GM19351 (cell line): Measurements from ENCODE around the gene SLC7A8.
"Not testable (repeated sequence)": the region's sequence is repeated elsewhere in the genome, so short reads cannot be mapped to it uniquely, and the experiment has no call there.

Source experiments
- ATAC-seq: cut with Tn5 transposase; IDR thresholded peaks from one replicate; pipeline ENCODE4 v1.9.1; 2021; ENCODE audit warnings: mild to moderate bottlenecking, moderate library complexity; ENCODE audit not compliant: unreplicated experiment

SLC7A8 gene

GRCh38 chr14:23115918-23116317 lies 67.5 kb downstream of the SLC7A8 start:
- ATAC-seq: no peak

GRCh38 chr14:23115039-23115731 lies 68.3 kb downstream of the SLC7A8 start:
- ATAC-seq: no peak

DNA sequence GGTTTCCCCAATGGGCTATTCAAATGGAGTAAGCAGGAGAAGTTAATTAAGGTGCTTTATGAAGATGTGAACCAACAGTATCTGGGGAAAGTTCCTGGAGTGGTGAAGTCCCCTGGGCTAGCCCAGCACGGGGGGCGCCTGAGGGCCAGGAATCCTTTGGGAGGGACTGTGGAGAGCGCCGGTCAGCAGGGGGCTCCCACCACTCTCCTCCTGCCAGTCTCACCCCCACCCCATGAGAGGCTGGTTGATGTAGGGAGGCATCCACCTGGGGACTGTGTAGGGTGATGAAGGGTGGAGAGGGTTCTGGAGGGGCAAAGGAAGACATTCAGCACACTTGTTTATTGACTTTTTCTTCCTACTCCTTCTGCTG lies 68.8 kb downstream of the SLC7A8 start:
- ATAC-seq: no peak

- ATAC-seq: no peak
Observed at GRCh38 chr14:23114120-23114458, 69.4 kb downstream of the SLC7A8 start.

GRCh38 chr14:23113431-23114119 lies 69.9 kb downstream of the SLC7A8 start:
- ATAC-seq: no peak

DNA sequence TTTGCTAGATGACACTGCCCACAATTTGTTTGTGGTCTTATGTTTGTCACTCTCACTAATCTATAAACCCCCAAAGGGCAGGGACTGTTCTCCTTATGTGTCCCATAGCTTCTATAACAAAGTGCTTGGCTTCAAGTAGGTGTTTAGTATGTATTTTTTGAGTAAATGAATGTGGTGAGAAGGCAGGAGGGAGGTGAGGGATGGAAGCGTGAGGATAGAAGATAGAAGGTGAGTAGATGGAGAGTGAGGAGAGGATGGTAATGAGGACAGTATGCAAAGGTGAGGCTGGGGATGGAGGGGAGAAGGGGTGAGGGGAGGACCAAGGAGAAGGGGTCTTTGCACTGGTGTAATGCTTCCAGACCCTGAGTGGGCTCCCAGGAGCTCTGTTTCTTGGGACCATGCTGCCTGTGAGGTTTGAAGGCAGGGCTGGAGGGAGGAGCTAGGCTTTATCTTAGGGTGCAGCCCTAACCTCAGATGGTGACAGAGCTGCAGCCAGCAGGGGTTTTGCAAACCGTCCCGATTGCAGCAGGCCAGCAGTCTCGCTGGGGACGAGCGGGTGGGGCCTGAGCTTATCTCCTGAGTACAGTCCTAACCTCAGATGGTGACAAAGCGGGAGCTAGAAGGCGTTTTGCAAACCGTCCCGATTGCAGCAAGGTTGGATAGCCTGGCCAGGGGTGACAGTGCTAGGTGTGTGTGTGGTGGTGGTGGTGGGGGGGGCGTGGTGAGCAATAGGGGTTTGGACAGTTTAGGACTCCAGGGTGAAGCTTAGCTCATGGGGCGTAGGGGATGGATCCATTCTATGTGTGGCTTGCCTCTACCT lies 70.9 kb downstream of the SLC7A8 start:
- no peak for ATAC-seq

DNA sequence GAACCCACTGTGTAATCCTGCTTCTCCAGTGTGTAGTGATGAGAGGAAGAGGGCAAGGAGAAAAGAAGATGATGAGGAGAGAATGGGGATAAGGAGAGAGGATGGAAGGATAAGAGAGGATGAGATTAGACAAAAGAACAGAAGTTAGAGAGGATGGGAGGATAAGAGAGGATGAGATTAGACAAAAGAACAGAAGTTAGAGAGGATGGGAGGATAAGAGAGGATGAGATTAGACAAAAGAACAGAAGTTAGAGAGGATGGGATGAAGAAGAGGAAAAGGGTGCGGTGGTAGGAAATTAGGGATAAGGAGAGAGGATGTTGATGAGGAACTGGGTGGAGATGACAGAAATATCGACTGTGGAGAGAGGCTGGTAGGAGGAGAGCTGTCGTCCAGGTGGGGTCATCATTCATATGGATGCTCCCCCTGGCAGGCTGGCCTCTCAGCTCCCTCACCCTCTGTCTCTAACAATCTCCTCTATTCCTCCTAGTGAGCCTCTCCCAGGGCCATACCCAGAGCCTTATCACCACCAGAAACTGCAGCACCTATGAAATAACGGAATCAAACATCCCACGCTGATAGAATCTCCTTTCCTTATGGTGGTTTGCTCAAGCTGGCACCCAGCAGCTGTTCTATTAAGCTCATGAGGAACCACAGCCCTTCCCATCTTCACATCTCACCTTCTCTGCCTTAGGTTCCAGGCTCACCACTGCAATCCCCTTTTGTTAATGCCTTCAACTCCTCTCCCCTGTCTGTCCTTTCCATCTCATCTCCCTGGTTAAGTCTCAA lies 72.7 kb downstream of the SLC7A8 start:
- no peak for ATAC-seq

DNA sequence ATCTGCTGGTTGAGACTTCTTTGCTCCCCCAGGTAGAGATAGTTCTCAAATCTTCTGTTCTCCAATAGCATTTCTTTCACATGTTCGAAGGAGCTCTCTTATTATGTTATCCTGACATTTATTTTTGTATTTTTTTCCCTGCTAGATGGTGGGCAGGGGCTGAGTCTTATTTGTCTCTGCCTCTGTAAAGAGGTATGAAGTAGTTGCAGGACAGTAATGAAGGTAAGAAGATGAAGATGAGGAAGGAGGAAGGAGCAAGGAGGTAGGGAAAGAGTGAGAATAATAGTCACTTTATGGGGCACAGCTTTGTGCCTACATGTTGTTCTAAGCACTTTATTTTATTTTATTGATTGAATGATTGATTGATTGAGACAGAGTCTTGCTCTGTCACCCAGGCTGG lies 73.7 kb downstream of the SLC7A8 start:
- ATAC-seq: no peak

DNA sequence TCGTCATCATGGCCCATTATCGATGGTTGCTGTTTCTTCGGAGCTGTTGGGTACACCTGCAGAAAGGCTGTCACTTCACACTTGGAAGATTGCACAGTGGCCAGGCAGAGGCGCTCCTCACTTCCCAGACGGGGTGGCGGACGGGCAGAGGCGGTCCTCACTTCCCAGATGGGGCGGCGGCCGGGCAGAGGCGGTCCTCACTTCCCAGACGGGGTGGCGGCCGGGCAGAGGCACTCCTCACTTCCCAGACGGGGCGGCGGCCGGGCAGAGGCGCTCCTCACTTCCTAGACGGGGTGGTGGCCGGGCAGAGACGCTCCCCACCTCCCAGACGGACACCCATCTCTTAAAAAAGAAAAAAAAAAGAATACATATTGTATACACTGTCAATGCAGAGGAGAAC lies 75.3 kb downstream of the SLC7A8 start:
- not testable (repeated sequence) for ATAC-seq

DNA sequence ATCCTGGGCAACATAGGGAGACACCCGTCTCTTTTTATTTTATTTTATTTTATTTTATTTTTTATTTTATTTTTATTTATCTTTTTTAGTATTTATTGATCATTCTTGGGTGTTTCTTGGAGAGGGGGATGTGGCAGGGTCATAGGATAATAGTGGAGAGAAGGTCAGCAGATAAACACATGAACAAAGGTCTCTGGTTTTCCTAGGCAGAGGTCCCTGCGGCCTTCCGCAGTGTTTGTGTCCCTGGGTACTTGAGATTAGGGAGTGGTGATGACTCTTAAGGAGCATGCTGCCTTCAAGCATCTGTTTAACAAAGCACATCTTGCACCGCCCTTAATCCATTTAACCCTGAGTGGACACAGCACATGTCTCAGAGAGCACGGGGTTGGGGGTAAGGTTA lies 75.8 kb downstream of the SLC7A8 start:
- ATAC-seq: not testable (repeated sequence)

- ATAC-seq: no peak
Observed at GRCh38 chr14:23106747-23107045, 76.8 kb downstream of the SLC7A8 start.

GRCh38 chr14:23105348-23105824 lies 78.1 kb downstream of the SLC7A8 start:
- ATAC-seq: no peak

DNA sequence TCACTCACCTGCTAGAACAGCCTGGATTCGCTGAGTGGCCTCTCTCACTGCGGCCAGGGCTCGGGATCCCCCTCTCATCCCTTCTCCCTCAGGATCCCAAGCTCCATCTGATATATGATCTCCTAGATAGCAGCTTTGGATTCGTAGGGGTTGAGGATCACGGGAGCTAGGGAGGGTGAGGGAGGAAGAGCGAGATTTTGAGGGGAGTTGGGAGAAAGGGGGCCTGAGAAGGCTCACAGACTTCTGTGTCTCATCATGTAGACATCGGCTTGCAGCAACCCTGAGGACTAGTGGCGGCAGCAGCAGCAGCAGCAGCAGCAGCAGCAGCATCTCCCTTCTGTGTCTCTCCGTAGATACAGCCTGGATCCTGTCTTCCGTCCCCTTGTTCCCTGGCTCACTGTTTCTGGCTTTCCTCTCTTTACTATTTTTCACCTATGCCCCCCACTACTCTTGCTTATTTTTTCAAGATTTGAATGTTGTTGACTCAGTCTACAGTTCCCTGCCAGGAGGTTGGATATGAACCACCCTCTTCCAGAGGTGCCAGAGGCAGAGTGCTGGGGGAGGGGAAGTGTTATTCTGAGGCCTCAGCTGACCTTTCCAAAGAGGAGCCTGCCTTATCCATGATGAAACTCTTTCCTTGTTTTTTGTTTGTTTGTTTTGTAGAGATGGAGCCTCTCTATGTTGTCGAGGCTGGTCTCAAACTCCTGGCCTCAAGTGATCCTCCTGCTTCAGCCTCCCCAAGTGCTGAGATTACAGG lies 78.7 kb downstream of the SLC7A8 start, which contains the start of gene CIROP:
Gene CIROP, minus strand, starts transcription at position 399 of the 757 bp plus-strand sequence. Its CDS starts 69 bp downstream, at position 330.
- ATAC-seq: no peak

DNA sequence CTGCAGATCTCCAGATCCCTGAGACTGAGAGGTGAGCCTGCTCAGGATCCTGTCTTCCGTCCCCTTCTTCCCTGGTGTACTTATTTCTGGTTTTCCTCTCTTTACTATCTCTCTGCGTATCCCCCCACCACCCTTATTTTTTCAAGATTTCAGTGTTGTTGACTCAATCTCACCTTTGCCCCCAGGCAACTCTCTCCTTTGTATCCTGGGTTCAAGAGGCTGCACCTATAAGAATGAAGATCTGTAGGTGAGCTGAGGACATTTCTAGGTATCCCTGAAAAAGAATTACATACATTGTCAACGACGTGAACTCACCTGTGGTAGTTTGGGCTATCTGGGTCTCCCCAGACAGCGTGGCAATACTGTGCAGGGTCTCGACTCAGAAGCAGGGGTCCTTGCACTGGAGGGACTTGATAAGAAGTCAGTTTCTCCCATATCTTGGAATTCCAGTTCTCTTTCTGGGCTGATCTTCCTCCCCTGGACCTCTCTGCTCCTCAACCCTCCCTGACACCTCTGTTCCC lies 79.3 kb downstream of the SLC7A8 start:
- ATAC-seq: no peak

- ATAC-seq: no peak
Observed at GRCh38 chr14:23103581-23103980, 79.9 kb downstream of the SLC7A8 start.

- ATAC-seq: no peak
Observed at GRCh38 chr14:23102801-23103200, 80.7 kb downstream of the SLC7A8 start.

DNA sequence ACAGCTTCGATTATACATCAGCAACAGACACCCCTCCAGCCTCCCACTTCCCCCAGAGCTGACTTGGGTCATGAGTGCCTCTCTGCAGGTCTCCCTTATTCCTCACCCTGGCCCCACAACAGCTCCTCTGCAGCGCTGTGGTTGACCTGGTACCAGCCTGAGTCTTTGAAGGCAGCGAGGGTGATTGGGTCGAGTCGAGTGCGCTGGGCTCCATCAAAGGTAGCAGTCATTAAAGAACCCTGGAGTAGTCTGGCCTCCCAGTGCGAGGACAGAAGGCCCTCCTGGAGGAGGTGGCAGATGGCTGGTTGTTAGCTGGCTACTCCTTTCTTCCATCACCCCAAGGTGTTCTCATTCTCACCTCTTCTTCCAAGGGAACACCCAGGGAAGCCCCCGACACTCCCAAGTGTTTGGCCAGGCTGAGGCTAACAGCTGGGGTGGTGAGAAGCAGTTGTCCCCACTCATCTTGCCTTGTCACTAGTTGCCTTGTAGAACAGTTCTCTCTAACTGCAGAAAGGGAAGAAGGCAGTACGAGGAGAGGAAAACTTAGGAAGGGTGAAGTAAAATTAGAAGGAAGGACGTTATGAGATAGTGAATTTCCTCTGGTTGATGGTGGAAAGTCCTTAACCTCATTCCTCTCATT lies 81.4 kb downstream of the SLC7A8 start:
- no peak for ATAC-seq

- ATAC-seq: no peak
Observed at GRCh38 chr14:23101213-23101970, 82.1 kb downstream of the SLC7A8 start.
